WTC11 (cell line): ENCODE measurements around the gene MYL6B. TPM values are rescaled to one million over a fixed set of nuclear protein-coding genes. Genes with fewer than 3 reads are reported as not detected.

Experiments
- ATAC-seq: fragments of 200-7000 bp; cut with Tn5 transposase; 2 replicates; pipeline ENCODE4 v1.10.0; 2021; ENCODE audit warnings: mild to moderate bottlenecking, moderate library complexity
- CTCF ChIA-PET: fragments of 300-600 bp; sonication (Branson Sonifier 250); formaldehyde crosslinking; loops from one replicate; lab custom pipeline; 2021; ENCODE audit warnings: antibody characterized with exemption; lab: Charles Lee
- POLR2A ChIA-PET: fragments of 350-600 bp; sonication (Branson Sonifier 250); formaldehyde crosslinking; loops from one replicate; lab custom pipeline; 2021; ENCODE audit warnings: antibody characterized with exemption; lab: Charles Lee
- DNase-seq: peaks from one replicate; pipeline ENCODE4 v3.0.0; 2021; ENCODE audit warnings: low spot score
- H3K27ac Mint-ChIP-seq: 2 replicates; pipeline ENCODE4 v1.8.0; 2021; ENCODE audit warnings: mixed read lengths
- H3K27me3 Mint-ChIP-seq: 2 replicates; pipeline ENCODE4 v1.8.0; 2021; ENCODE audit warnings: low read depth, mild to moderate bottlenecking, moderate library complexity, mixed read lengths
- H3K36me3 Mint-ChIP-seq: 2 replicates; pipeline ENCODE4 v1.8.0; 2021; ENCODE audit warnings: mixed read lengths
- H3K4me1 Mint-ChIP-seq: 2 replicates; pipeline ENCODE4 v1.8.0; 2022; ENCODE audit warnings: mixed read lengths
- H3K4me3 Mint-ChIP-seq: 2 replicates; pipeline ENCODE4 v1.8.0; 2021; ENCODE audit warnings: mild to moderate bottlenecking, moderate library complexity, mixed read lengths
- H3K9me3 Mint-ChIP-seq: 2 replicates; pipeline ENCODE4 v1.8.0; 2021; ENCODE audit warnings: mixed read lengths
- ATF3 ChIP-seq: sonication (generic); formaldehyde crosslinking; conservative IDR thresholded peaks from 2 replicates; pipeline ENCODE4 v1.8.1; 2022; ENCODE audit warnings: mild to moderate bottlenecking, missing genetic modification reagents
- CBFB ChIP-seq: sonication (generic); formaldehyde crosslinking; IDR thresholded peaks from 2 replicates; pipeline ENCODE4 v1.8.1; 2022; ENCODE audit warnings: mild to moderate bottlenecking, low read depth, missing genetic modification reagents
- FOXP4 ChIP-seq: sonication (generic); formaldehyde crosslinking; IDR thresholded peaks from 2 replicates; pipeline ENCODE4 v1.8.0; 2022; ENCODE audit warnings: mild to moderate bottlenecking, missing genetic modification reagents
- GRHL2 ChIP-seq: fragments of 250-450 bp; sonication (Bioruptor Pico); IDR thresholded peaks from 2 replicates; pipeline ENCODE4 v1.8.0; 2022; ENCODE audit warnings: mild to moderate bottlenecking, moderate library complexity; ENCODE audit not compliant: insufficient replicate concordance, severe bottlenecking
- HMGXB4 ChIP-seq: sonication (generic); formaldehyde crosslinking; IDR thresholded peaks from 2 replicates; pipeline ENCODE4 v1.8.1; 2023; ENCODE audit warnings: mild to moderate bottlenecking, moderate library complexity, missing genetic modification reagents
- IRF1 ChIP-seq: sonication (generic); formaldehyde crosslinking; IDR thresholded peaks from 2 replicates; pipeline ENCODE4 v1.8.0; 2023; ENCODE audit warnings: missing genetic modification reagents
- JAZF1 ChIP-seq: fragments of 250-450 bp; sonication (Bioruptor Pico); IDR thresholded peaks from 2 replicates; pipeline ENCODE4 v1.9.0; 2021; ENCODE audit warnings: moderate library complexity, mild to moderate bottlenecking, inconsistent platforms
- NR1H2 ChIP-seq: sonication (generic); formaldehyde crosslinking; IDR thresholded peaks from 2 replicates; pipeline ENCODE4 v1.9.0; 2021; ENCODE audit warnings: mild to moderate bottlenecking, moderate library complexity, missing genetic modification reagents
- RELA ChIP-seq: sonication (generic); formaldehyde crosslinking; IDR thresholded peaks from 2 replicates; pipeline ENCODE4 v1.8.1; 2022; ENCODE audit warnings: missing genetic modification reagents, mild to moderate bottlenecking, borderline replicate concordance
- TP53 ChIP-seq: sonication (generic); formaldehyde crosslinking; IDR thresholded peaks from 2 replicates; pipeline ENCODE4 v1.8.1; 2023; ENCODE audit warnings: mild to moderate bottlenecking, missing genetic modification reagents
- USF1 ChIP-seq: sonication (generic); formaldehyde crosslinking; IDR thresholded peaks from 2 replicates; pipeline ENCODE4 v1.8.0; 2022; ENCODE audit warnings: mild to moderate bottlenecking, missing genetic modification reagents
- USF2 ChIP-seq: sonication (generic); formaldehyde crosslinking; IDR thresholded peaks from 2 replicates; pipeline ENCODE4 v1.8.1; 2023; ENCODE audit warnings: mild to moderate bottlenecking, missing genetic modification reagents, moderate library complexity
- ZNF532 ChIP-seq: fragments of 250-450 bp; sonication (Bioruptor Pico); IDR thresholded peaks from 2 replicates; pipeline ENCODE4 v1.9.0; 2021; ENCODE audit warnings: mild to moderate bottlenecking, borderline replicate concordance
- total RNA-seq: library from RNA; stranded (reverse); gene quantifications from 3 replicates; pipeline ENCODE4 v1.2.3, GENCODE V29; 2021

Gene MYL6B
- total RNA-seq, 1 experiment from 2014 or later = 173 TPM

GRCh38 chr12:56186957-56187356, 34.6 kb downstream of the MYL6B start:
- no peak for ATAC-seq
- peaks cover 3% of the 10 kb centered on the region; the same call in 1 of the 2 replicates for H3K27me3 Mint-ChIP-seq
- H3K4me1 Mint-ChIP-seq = peaks cover 22% of the 10 kb centered on the region
- H3K27ac Mint-ChIP-seq = no peak overlapping the region
- TF ChIP-seq USF2 (no peak), USF1 (CRISPR knock-in tag) (no peak), FOXP4 (CRISPR knock-in tag) (no peak), CBFB (CRISPR knock-in tag) (no peak), ATF3 (CRISPR knock-in tag) (no peak), NR1H2 (no peak)
- CTCF ChIA-PET = interaction anchor here (0.6 to 4.2 kb wide), 4 partner anchors 17 to 68 kb away, joined by 3 to 95 read pairs (median 33); partner anchors contain the start of genes ESYT1 and ZC3H10
- peaks cover 46% of the 10 kb centered on the region for H3K36me3 Mint-ChIP-seq
- POLR2A ChIA-PET = interaction anchor here (3.2 kb wide), 1 partner anchor 24 kb away, joined by 25 read pairs; no protein-coding TSS in a partner anchor
- DNase-seq = no peak
- no peak overlapping the region for H3K4me3 Mint-ChIP-seq
- H3K9me3 Mint-ChIP-seq = no peaks in the 10 kb centered on the region

- POLR2A ChIA-PET = interaction anchor here (1.0 to 3.2 kb wide), 6 partner anchors 10 to 79 kb away, joined by 3 to 29 read pairs (median 11); partner anchors contain the start of genes COQ10A, ESYT1, MYL6 and RNF41
- Mint-ChIP-seq H3K4me3 (peak overlapping the region; percentile 85), H3K9me3 (no peaks in the 10 kb centered on the region), H3K36me3 (peaks cover 34% of the 10 kb centered on the region), H3K4me1 (peaks cover 27% of the 10 kb centered on the region), H3K27me3 (peaks cover 3% of the 10 kb centered on the region; the same call in 1 of the 2 replicates)
- DNase-seq (no peak), ATAC-seq (no peak)
- CTCF ChIA-PET = interaction anchor here (0.6 to 5.2 kb wide), 22 partner anchors 19 to 172 kb away, joined by 3 to 95 read pairs (median 6); partner anchors contain the start of genes ANKRD52, COQ10A, ESYT1 and MYL6B
- TF ChIP-seq TP53 (CRISPR knock-in tag) (no peak), JAZF1 (no peak), IRF1 (CRISPR knock-in tag) (no peak), GRHL2 (no peak), RELA (CRISPR knock-in tag) (no peak)
- TF ChIP-seq, all 79 proteins: peak for 0
- peak overlapping the region; percentile 96 for H3K27ac Mint-ChIP-seq
These were observed 35.9 kb downstream of the MYL6B start for GRCh38 chr12:56188131-56188777.

- ChIA-PET POLR2A (interaction anchor here (1.0 to 3.2 kb wide), 9 partner anchors 10 to 171 kb away, joined by 3 to 29 read pairs (median 8); partner anchors contain the start of genes COQ10A, ERBB3, ESYT1 and MYL6), CTCF (interaction anchor here (0.6 to 5.2 kb wide), 41 partner anchors 16 to 939 kb away, joined by 3 to 95 read pairs (median 4); partner anchors contain the start of genes ANKRD52, COQ10A, ESYT1 and LRP1)
- DNase-seq (no peak), ATAC-seq (no peak)
- Mint-ChIP-seq H3K36me3 (peaks cover 30% of the 10 kb centered on the region), H3K4me3 (peak overlapping the region; percentile 85), H3K9me3 (no peaks in the 10 kb centered on the region), H3K4me1 (peaks cover 30% of the 10 kb centered on the region), H3K27me3 (peaks cover 3% of the 10 kb centered on the region; the same call in 1 of the 2 replicates), H3K27ac (peak overlapping the region; percentile 96)
- 0 out of 2 replicates have a peak, but pooled peaks have one; percentile 67 for TF ChIP-seq HMGXB4 (CRISPR knock-in tag)
- no peak for TF ChIP-seq ZNF532
These were observed 36.4 kb downstream of the MYL6B start for GRCh38 chr12:56188778-56189098.
